ENCODE results near the gene PITX3. TPM values are rescaled to one million over a fixed set of nuclear protein-coding genes. Genes with fewer than 3 reads are reported as not detected.

Gene PITX3
- total RNA-seq, 1 experiment from 2014 or later, result 1.9 TPM

- CTCF ChIA-PET, result no interaction called here
- no peaks in the 10 kb centered on the region for H3K36me3 ChIP-seq (ENCODE audit: control insufficient read depth in 1 of 2, insufficient read depth in 2 of 2, low read length in 2 of 2)
- no peak for ATAC-seq
- TF ChIP-seq TCF7L2 (IDR thresholded peaks at IDR 0.05; ENCODE audit: borderline replicate concordance, extremely low read depth, insufficient read depth, insufficient read length), result no peak
- no peak for TF ChIP-seq JUND (IDR thresholded peaks at IDR 0.05)
- no peak for TF ChIP-seq CTCF (IDR thresholded peaks at IDR 0.05 in 2 of 3, conservative IDR thresholded peaks at IDR 0.05 in 1 of 3; ENCODE audit: borderline replicate concordance in 1 of 3, insufficient read depth in 1 of 3, low read depth in 2 of 3, low read length in 2 of 3)
- TF ChIP-seq FOSL1 (IDR thresholded peaks at IDR 0.05; ENCODE audit: low read depth), result no peak
- TF ChIP-seq SIN3A (IDR thresholded peaks at IDR 0.05; ENCODE audit: low read depth), result no peak
- TF ChIP-seq, protein P1, sequence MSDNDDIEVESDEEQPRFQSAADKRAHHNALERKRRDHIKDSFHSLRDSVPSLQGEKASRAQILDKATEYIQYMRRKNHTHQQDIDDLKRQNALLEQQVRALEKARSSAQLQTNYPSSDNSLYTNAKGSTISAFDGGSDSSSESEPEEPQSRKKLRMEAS (IDR thresholded peaks at IDR 0.05), result no peak
- no peak for TF ChIP-seq SRF (IDR thresholded peaks at IDR 0.05; ENCODE audit: low read depth)
- no peak for TF ChIP-seq ZNF274 (IDR thresholded peaks at IDR 0.05; ENCODE audit: low read depth, low read length)
- TF ChIP-seq REST (IDR thresholded peaks at IDR 0.05; ENCODE audit: low read depth), result no peak
- no peak for TF ChIP-seq CBX3 (IDR thresholded peaks at IDR 0.05; ENCODE audit: low read depth)
- TF ChIP-seq POLR2AphosphoS5 (IDR thresholded peaks at IDR 0.05; ENCODE audit: low read depth, low read length), result no peak
- TF ChIP-seq ZFX (IDR thresholded peaks at IDR 0.05), result no peak
- TF ChIP-seq ELF1 (IDR thresholded peaks at IDR 0.05; ENCODE audit: borderline replicate concordance, low read depth), result no peak
- H4K20me1 ChIP-seq (ENCODE audit: insufficient read depth), result no peaks in the 10 kb centered on the region
- intact Hi-C loops (cut with micrococcal nuclease), result no loop called here
- no peak overlapping the region for H3K4me3 ChIP-seq (replicated peaks in 1 of 2; ENCODE audit: low read depth in 1 of 2, low read length in 2 of 2)
- no TSS peak for BruUV-seq (replicated peaks)
- no peak for DNase-seq (ENCODE audit: low read depth, low spot score)
- H3K9ac ChIP-seq (ENCODE audit: low read length), result no peak overlapping the region
- no peaks in the 10 kb centered on the region for H3K79me2 ChIP-seq (ENCODE audit: insufficient read depth, low read length)
- no peak overlapping the region for H3K4me2 ChIP-seq (ENCODE audit: low read length)
- H3K4me1 ChIP-seq (ENCODE audit: control insufficient read depth in 1 of 2, insufficient read depth in 2 of 2, low read length in 2 of 2), result peaks cover 10 to 15% of the 10 kb centered on the region in 2 experiments; a peak in 3 of 4 replicates
- no peaks in the 10 kb centered on the region for H3K9me2 ChIP-seq (ENCODE audit: insufficient read depth)
- POLR2A ChIA-PET, result interaction anchor here (0.8 to 1.0 kb wide), 2 partner anchors 8 to 29 kb away, joined by 3 to 4 read pairs; no protein-coding TSS in a partner anchor
- no peaks in the 10 kb centered on the region for H3K9me3 ChIP-seq (ENCODE audit: control insufficient read depth in 1 of 2, insufficient read depth in 1 of 2, low read depth in 1 of 2, low read length in 2 of 2)
- no peaks in the 10 kb centered on the region for H3K27me3 ChIP-seq (ENCODE audit: insufficient read depth, low read length)
- RAD21 ChIA-PET (ENCODE audit: low non-redundant PET in 1 of 2, low total read pairs in 2 of 2, uncharacterized antibody in 2 of 2, unreplicated experiment in 2 of 2), result no interaction called here
- no peak overlapping the region for H3K27ac ChIP-seq (ENCODE audit: low read depth, low read length)
- H2AFZ ChIP-seq (ENCODE audit: low read depth, low read length, poor library complexity, severe bottlenecking), result no peak overlapping the region
Observed at GRCh38 chr10:102200751-102201640, 40.3 kb downstream of the PITX3 start.

Data from HCT116 (cell line).